Measurements from ENCODE around the gene DUSP5.

DNA sequence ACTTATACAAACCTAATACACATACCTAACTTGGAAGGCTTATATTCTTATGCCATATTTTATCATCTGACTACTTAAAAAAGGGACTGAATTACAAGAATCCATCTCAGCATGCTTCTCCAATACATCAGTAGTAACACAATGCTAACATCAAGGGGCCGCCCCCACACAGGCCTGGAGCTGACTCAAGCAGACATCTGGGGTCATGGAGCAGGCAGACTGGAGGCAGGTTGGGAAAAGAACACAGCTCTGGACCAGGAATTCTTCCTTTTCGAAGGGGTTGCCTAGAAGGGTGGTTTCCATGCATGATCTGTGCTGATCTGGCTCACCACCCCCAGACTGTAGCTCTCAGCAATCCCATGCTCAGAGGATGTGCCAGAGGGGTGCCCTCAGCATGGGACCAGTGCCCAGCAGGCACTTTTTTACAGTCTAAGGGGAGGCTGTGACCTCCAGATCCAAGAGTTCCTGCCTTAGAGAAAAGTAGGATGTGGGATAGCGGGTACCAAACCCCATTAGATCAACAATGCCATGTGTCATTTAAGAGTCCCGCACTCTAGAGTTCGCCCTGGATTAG is 26.1 kb upstream of the DUSP5 start:
- TF ChIP-seq, protein P1, sequence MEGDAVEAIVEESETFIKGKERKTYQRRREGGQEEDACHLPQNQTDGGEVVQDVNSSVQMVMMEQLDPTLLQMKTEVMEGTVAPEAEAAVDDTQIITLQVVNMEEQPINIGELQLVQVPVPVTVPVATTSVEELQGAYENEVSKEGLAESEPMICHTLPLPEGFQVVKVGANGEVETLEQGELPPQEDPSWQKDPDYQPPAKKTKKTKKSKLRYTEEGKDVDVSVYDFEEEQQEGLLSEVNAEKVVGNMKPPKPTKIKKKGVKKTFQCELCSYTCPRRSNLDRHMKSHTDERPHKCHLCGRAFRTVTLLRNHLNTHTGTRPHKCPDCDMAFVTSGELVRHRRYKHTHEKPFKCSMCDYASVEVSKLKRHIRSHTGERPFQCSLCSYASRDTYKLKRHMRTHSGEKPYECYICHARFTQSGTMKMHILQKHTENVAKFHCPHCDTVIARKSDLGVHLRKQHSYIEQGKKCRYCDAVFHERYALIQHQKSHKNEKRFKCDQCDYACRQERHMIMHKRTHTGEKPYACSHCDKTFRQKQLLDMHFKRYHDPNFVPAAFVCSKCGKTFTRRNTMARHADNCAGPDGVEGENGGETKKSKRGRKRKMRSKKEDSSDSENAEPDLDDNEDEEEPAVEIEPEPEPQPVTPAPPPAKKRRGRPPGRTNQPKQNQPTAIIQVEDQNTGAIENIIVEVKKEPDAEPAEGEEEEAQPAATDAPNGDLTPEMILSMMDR (IDR thresholded peaks at IDR 0.05): no peak
- no peak for TF ChIP-seq POLR2AphosphoS5 (IDR thresholded peaks at IDR 0.05; ENCODE audit: low read depth, low read length)
- TF ChIP-seq, protein P2, sequence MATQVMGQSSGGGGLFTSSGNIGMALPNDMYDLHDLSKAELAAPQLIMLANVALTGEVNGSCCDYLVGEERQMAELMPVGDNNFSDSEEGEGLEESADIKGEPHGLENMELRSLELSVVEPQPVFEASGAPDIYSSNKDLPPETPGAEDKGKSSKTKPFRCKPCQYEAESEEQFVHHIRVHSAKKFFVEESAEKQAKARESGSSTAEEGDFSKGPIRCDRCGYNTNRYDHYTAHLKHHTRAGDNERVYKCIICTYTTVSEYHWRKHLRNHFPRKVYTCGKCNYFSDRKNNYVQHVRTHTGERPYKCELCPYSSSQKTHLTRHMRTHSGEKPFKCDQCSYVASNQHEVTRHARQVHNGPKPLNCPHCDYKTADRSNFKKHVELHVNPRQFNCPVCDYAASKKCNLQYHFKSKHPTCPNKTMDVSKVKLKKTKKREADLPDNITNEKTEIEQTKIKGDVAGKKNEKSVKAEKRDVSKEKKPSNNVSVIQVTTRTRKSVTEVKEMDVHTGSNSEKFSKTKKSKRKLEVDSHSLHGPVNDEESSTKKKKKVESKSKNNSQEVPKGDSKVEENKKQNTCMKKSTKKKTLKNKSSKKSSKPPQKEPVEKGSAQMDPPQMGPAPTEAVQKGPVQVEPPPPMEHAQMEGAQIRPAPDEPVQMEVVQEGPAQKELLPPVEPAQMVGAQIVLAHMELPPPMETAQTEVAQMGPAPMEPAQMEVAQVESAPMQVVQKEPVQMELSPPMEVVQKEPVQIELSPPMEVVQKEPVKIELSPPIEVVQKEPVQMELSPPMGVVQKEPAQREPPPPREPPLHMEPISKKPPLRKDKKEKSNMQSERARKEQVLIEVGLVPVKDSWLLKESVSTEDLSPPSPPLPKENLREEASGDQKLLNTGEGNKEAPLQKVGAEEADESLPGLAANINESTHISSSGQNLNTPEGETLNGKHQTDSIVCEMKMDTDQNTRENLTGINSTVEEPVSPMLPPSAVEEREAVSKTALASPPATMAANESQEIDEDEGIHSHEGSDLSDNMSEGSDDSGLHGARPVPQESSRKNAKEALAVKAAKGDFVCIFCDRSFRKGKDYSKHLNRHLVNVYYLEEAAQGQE (IDR thresholded peaks at IDR 0.05; ENCODE audit: insufficient read depth in 1 of 2, low read depth in 2 of 2, low read length in 1 of 2): no peak
